Upper lobe of right lung (tissue), 1 donor: ENCODE data around the gene PTPRK. TPM values are rescaled to one million over a fixed set of nuclear protein-coding genes. Genes with fewer than 3 reads are reported as not detected.

ENCODE experiments used
- ATAC-seq: fragments of 200-7000 bp; cut with Tn5 transposase; one replicate; pipeline ENCODE4 v1.9.1; 2020; ENCODE audit warnings: mild to moderate bottlenecking, moderate library complexity
- DNase-seq: peaks from one replicate; pipeline ENCODE4 v3.0.0-alpha.2; 2020
- H3K27ac ChIP-seq: fragments of 200-600 bp; one replicate; pipeline ENCODE4 v1.8.0; 2022
- H3K27me3 ChIP-seq: fragments of 200-600 bp; one replicate; pipeline ENCODE4 v1.8.0; 2022; ENCODE audit warnings: mild to moderate bottlenecking
- H3K36me3 ChIP-seq: fragments of 200-600 bp; one replicate; pipeline ENCODE4 v1.8.0; 2022
- H3K4me1 ChIP-seq: fragments of 200-600 bp; one replicate; pipeline ENCODE4 v1.8.0; 2022
- H3K4me3 ChIP-seq: fragments of 200-600 bp; one replicate; pipeline ENCODE4 v1.8.0; 2022; ENCODE audit warnings: mild to moderate bottlenecking
- H3K9me3 ChIP-seq: fragments of 200-600 bp; one replicate; pipeline ENCODE4 v1.8.0; 2022
- intact Hi-C: fragments of 100-400 bp; cut with DNase I; formaldehyde crosslinking; loops from one replicate; pipeline ENCODE4 v1.11.0; 2022
- total RNA-seq: library from RNA; stranded (reverse); fragmentation: NEBNext Ultra II Directional; extraction: Animal tissue kit (Norgen Biotek cat#: 25700); gene quantifications from one replicate; pipeline ENCODE4 v1.2.1, GENCODE V29; 2021
- TF ChIP-seq, protein P1 (sequence below): fragments of 200-600 bp; IDR thresholded peaks from one replicate; pipeline ENCODE4 v1.8.0; 2022; ENCODE audit warnings: antibody characterized with exemption
- donor health status: DM: no; HTN: yes; CAD: no; lungs with severe emphysema.

Gene PTPRK
- total RNA-seq, 1 donor from 2014 or later = 64.6 TPM

DNA sequence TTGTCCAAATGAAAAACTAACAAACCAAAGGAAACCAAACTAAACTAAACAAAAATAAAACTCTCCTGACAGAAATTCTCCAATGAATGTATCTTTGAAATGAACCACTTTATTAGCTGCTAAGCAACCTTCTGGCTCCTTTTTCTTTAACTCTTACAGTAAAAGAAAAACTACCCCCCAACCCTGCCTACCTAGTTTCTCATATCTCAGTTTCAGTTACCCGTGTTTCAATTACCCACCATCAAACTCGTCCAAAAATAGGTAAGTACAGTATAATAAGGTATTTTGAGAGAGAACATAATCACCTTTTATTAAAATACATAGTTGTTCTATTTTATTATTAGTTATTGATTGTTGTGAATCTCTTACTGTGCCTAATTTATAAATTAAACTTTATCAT, 442.1 kb downstream of the PTPRK start:
- TF ChIP-seq, protein P1, sequence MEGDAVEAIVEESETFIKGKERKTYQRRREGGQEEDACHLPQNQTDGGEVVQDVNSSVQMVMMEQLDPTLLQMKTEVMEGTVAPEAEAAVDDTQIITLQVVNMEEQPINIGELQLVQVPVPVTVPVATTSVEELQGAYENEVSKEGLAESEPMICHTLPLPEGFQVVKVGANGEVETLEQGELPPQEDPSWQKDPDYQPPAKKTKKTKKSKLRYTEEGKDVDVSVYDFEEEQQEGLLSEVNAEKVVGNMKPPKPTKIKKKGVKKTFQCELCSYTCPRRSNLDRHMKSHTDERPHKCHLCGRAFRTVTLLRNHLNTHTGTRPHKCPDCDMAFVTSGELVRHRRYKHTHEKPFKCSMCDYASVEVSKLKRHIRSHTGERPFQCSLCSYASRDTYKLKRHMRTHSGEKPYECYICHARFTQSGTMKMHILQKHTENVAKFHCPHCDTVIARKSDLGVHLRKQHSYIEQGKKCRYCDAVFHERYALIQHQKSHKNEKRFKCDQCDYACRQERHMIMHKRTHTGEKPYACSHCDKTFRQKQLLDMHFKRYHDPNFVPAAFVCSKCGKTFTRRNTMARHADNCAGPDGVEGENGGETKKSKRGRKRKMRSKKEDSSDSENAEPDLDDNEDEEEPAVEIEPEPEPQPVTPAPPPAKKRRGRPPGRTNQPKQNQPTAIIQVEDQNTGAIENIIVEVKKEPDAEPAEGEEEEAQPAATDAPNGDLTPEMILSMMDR = no peak
- peaks cover 20% of the 10 kb centered on the region for H3K36me3 ChIP-seq
- ATAC-seq (no peak), DNase-seq (no peak)
- intact Hi-C loops = no loop called here
- H3K27me3 ChIP-seq = no peaks in the 10 kb centered on the region
- H3K27ac ChIP-seq = no peak overlapping the region
- no peak overlapping the region for H3K4me3 ChIP-seq
- H3K4me1 ChIP-seq = no peaks in the 10 kb centered on the region
- no peaks in the 10 kb centered on the region for H3K9me3 ChIP-seq

DNA sequence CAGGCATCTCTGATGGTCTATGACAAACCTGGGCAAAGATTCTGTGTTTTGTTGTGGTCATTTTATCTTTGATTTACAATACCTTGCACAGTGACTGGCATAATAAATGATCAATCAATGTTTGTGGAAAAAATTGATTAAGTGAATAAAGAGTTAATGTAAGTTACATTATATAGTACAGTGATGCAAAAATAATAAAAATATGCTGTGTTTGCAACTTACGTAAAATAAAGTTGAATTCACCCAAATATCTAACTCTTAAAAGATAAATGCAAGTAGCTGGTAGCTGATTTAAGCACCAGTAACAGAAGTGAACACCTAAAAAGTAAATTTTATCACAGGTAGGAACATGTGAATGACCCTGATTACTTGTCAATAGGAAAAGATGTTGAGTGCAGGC, 443.6 kb downstream of the PTPRK start:
- DNase-seq (no peak), ATAC-seq (no peak)
- Histone ChIP-seq H3K4me1 (no peaks in the 10 kb centered on the region), H3K27ac (no peak overlapping the region), H3K36me3 (peaks cover 6% of the 10 kb centered on the region), H3K27me3 (no peaks in the 10 kb centered on the region), H3K9me3 (no peaks in the 10 kb centered on the region), H3K4me3 (no peak overlapping the region)
- TF ChIP-seq, protein P1 = no peak
- intact Hi-C loops = no loop called here

DNA sequence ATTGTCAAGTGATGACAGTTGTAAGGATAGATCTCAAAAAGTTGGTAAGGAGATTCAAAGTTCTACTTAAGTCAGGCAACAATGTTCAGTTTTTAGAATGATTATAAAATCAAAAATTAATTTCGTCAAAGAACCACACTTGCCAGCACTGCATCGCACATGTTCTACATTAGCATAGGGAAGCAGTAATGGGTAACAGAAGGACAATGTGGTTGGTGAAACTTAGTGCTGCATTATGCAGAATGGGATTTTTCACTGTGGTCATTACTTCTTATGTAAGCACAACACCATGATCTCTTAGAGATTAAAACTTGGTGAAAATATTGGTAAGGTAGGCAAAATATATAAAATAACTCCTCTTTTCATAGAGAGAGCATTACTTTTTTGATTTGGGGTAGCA, 445.8 kb downstream of the PTPRK start:
- Histone ChIP-seq H3K4me3 (no peak overlapping the region), H3K27ac (no peak overlapping the region), H3K27me3 (no peaks in the 10 kb centered on the region), H3K4me1 (no peaks in the 10 kb centered on the region), H3K9me3 (no peaks in the 10 kb centered on the region), H3K36me3 (peaks cover 6% of the 10 kb centered on the region)
- intact Hi-C loops = no loop called here
- no peak for ATAC-seq
- TF ChIP-seq, protein P1 = no peak
- DNase-seq = no peak

DNA sequence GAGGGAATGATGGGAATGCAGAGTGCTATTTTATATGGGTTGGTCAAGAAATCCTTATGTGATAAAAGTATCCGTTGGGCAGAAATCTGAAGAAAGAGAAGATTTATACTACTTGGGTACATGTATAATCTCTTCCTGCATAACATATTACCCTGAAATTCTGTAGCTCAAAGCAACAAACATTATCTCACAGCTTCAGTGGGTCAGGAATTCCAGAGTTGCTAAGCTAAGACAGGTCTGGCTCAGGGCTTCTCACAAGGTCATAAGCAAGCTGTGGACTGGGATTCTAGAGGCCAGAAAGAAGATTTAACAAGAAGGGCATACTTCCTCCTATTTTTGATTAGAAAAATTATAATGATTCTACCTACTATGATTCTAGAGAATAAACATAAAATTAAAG, 447.0 kb downstream of the PTPRK start:
- no peak overlapping the region for H3K4me3 ChIP-seq
- no peaks in the 10 kb centered on the region for H3K4me1 ChIP-seq
- H3K27ac ChIP-seq = no peak overlapping the region
- H3K36me3 ChIP-seq = peaks cover 1% of the 10 kb centered on the region
- intact Hi-C loops = no loop called here
- H3K9me3 ChIP-seq = no peaks in the 10 kb centered on the region
- TF ChIP-seq, protein P1 = no peak
- no peak for DNase-seq
- ATAC-seq = no peak
- no peaks in the 10 kb centered on the region for H3K27me3 ChIP-seq

DNA sequence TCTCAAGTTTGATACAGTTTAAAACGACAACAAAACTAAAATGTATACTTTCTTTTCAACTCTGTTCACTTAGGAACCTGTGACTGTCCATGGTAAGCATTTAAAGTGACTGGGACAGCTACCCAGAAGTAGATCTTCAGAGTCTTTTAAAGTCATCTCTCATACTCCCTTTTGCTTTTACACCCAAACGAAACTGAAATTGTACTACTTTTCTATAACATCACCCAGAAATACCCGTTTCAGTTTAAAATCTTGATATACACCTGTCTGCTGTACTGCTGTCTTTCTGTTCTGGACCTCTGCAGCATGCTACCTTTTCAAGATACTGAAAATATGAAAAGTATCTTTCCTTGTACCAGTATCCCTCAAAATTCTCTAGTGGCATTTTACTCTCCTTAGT, 449.2 kb downstream of the PTPRK start:
- no peak overlapping the region for H3K27ac ChIP-seq
- H3K27me3 ChIP-seq = no peaks in the 10 kb centered on the region
- no peaks in the 10 kb centered on the region for H3K36me3 ChIP-seq
- no peaks in the 10 kb centered on the region for H3K4me1 ChIP-seq
- H3K9me3 ChIP-seq = no peaks in the 10 kb centered on the region
- ATAC-seq (no peak), DNase-seq (no peak)
- H3K4me3 ChIP-seq = no peak overlapping the region
- TF ChIP-seq, protein P1 = no peak
- intact Hi-C loops = no loop called here

DNA sequence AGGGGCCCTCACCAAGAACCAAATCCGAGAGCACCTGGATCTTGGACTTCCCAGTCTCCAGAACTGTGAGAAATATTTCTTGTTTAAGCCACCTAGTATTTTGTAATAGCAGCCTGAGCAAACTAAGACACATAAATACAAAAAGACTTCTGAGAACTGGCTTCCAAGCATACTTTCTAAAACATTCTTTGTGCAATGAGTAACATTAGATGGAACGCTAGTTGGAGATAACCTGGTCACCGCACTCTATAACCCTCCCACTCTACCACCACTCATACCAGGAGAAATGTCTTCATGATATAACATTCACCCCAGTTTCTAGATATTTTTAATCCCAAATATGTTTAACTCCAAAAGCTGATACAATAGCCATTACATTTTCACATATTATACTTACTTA, 450.0 kb downstream of the PTPRK start:
- no peaks in the 10 kb centered on the region for H3K4me1 ChIP-seq
- ATAC-seq = no peak
- no peaks in the 10 kb centered on the region for H3K9me3 ChIP-seq
- H3K36me3 ChIP-seq = no peaks in the 10 kb centered on the region
- no peaks in the 10 kb centered on the region for H3K27me3 ChIP-seq
- intact Hi-C loops = no loop called here
- TF ChIP-seq, protein P1 = no peak
- DNase-seq = no peak
- no peak overlapping the region for H3K27ac ChIP-seq
- no peak overlapping the region for H3K4me3 ChIP-seq
